T47D (cell line): ENCODE data around the gene ARL8A.

Experiments
- DNase-seq, 2 experiments: peaks; one replicate each; pipeline versions ENCODE4 v3.0.0 to v3.0.0-alpha.2; 2011 to 2012; ENCODE audit warnings: low read depth in 1 of 2, low spot score in 1 of 2
- JUND ChIP-seq: IDR thresholded peaks from 2 replicates; pipeline ENCODE4 v1.6.1; 2012; ENCODE audit warnings: low read depth
- in situ Hi-C: cut with HindIII; loops from 2 replicates; pipeline ENCODE4 v1.10.0; 2016; ENCODE audit warnings: low sequenced_read_pairs, low pct_unique_long_range_greater_than_20kb

ARL8A gene

GRCh38 chr1:202133001-202133400 lies 11.5 kb downstream of the ARL8A start:
- DNase-seq = peak in 1 of 2 experiments; percentile 78
- in situ Hi-C loops = no loop called here
- no peak for TF ChIP-seq JUND

- in situ Hi-C loops = no loop called here
- DNase-seq = peak; percentile 78 to 97
- no peak for TF ChIP-seq JUND
These were observed 12.3 kb downstream of the ARL8A start for GRCh38 chr1:202131956-202132821.

- in situ Hi-C loops = no loop called here
- DNase-seq = no peak
- no peak for TF ChIP-seq JUND
These were observed 13.6 kb downstream of the ARL8A start for GRCh38 chr1:202130816-202131522.

GRCh38 chr1:202130297-202130721 lies 14.2 kb downstream of the ARL8A start:
- in situ Hi-C loops = no loop called here
- no peak for TF ChIP-seq JUND
- no peak for DNase-seq

- no peak for TF ChIP-seq JUND
- DNase-seq = no peak
- in situ Hi-C loops = no loop called here
These were observed 14.9 kb downstream of the ARL8A start for GRCh38 chr1:202129453-202130296.

GRCh38 chr1:202127836-202128622 lies 16.5 kb downstream of the ARL8A start:
- no peak for DNase-seq
- no peak for TF ChIP-seq JUND
- in situ Hi-C loops = no loop called here

GRCh38 chr1:202127061-202127460 lies 17.5 kb downstream of the ARL8A start:
- DNase-seq = no peak
- no peak for TF ChIP-seq JUND
- in situ Hi-C loops = no loop called here

GRCh38 chr1:202126426-202126825 lies 18.1 kb downstream of the ARL8A start:
- TF ChIP-seq JUND = no peak
- in situ Hi-C loops = no loop called here
- DNase-seq = no peak

GRCh38 chr1:202125611-202126010 lies 18.9 kb downstream of the ARL8A start:
- in situ Hi-C loops = no loop called here
- TF ChIP-seq JUND = no peak
- no peak for DNase-seq

GRCh38 chr1:202124142-202124541 lies 20.4 kb downstream of the ARL8A start:
- no peak for TF ChIP-seq JUND
- in situ Hi-C loops = no loop called here
- DNase-seq = no peak

GRCh38 chr1:202123336-202123813 lies 21.2 kb downstream of the ARL8A start:
- no peak for DNase-seq
- in situ Hi-C loops = no loop called here
- TF ChIP-seq JUND = no peak
